GM12873 (cell line): ENCODE results near the gene BRI3BP.

Experiments
- CTCF ChIP-seq: IDR thresholded peaks from 2 replicates; pipeline ENCODE4 v1.5.1; 2012; ENCODE audit warnings: low read depth, mild to moderate bottlenecking, moderate library complexity, low read length, control low read depth; ENCODE audit not compliant: insufficient read depth; ENCODE audit errors: missing control alignments

The BRI3BP gene

GRCh38 chr12:124995200-124995961, 1.9 kb downstream of the BRI3BP start:
- no peak for TF ChIP-seq CTCF

DNA sequence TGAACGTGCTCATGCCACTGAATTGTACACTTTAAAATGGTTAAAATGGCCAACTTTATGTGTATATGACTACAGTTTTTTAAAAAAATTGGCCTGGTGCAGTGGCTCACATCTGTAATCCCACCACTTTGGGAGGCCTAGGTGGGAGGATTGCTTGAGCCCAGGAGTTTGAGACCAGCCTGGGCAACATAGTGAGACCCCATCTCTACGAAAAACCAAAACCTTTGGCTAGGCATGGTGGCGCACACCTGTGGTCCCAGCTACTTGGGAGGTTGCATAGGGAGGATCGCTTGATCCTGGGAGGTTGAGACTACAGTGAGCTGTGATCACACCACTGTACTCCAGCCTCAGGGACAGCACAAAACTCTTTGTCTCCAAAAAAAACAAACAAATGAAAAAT, 5.3 kb downstream of the BRI3BP start:
- no peak for TF ChIP-seq CTCF

DNA sequence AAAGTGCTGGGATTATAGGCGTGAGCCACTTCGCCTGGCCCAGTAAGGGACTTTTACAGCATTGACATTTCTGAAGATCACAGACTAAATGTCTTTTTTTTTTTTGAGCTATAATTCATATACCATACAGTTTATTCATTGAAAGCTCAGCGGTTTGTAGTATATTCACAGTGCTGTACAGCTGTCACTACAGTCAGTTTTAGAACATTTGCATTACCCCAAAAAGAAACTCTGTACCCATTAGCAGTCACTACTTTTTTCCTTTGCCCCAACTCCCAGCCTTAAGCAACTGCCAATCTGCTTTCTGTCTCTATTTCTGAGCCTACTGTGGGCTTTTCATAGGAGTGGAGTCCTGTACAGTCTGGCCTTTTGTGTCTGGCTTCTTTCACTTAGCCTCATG, 8.2 kb downstream of the BRI3BP start:
- no peak for TF ChIP-seq CTCF

- no peak for TF ChIP-seq CTCF
These were observed 9.6 kb downstream of the BRI3BP start for GRCh38 chr12:125003021-125003420.

DNA sequence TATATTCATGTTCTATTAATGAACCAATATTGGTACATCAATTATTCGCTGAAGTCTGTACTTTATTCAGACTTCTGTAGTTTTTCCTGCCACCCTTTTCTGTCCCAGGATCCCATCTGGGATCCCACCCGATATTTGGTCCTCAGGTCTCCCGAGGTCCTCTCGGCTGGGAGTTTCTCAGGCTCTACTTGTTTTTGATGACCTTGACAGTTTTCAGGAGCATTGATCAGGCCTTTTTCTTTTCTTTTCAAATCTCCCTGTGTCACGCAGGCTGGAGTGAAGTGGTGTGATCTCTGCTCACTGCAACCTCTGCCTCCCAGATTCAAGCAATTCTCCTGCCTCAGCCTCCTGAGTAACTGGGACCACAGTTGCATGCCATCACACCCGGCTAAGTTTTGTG, 11.2 kb downstream of the BRI3BP start:
- TF ChIP-seq CTCF: no peak

GRCh38 chr12:125005652-125006051, 12.2 kb downstream of the BRI3BP start:
- no peak for TF ChIP-seq CTCF

DNA sequence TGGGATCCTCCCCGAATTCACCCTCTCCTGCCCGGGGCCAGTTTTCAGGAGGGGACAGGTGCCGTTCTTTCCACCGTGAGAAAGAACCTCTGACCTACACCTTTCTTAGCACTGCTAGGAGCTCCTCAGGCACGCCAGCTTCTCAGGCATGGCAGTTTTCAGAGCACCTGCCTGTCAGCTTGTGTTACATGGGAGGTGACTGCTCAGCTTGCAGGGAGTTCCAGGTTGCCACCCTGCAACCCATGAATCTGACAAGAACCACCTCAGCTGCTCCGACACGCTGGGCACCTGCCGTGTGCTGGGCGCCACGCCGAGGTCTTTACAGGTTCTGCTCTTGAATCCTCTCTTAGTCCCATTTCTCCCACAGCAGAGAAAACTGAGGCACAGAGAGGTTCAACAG, 12.9 kb downstream of the BRI3BP start:
- no peak for TF ChIP-seq CTCF
